Thymus (tissue), 11 donors: Measurements from ENCODE around the gene LRRC10B. TPM values are rescaled to one million over a fixed set of nuclear protein-coding genes. Genes with fewer than 3 reads are reported as not detected.

Source experiments
- DNase-seq, 9 donors: peaks; one replicate each; pipeline ENCODE4 v3.0.0-alpha.2; 2013; ENCODE audit warnings: low spot score in 9 of 9, low read depth in 6 of 9, missing footprints in 1 of 9
- H3K27ac ChIP-seq, 2 donors: one replicate each; pipeline ENCODE4 v1.5.1; 2013; ENCODE audit warnings: control low read depth in 1 of 2, low read depth in 1 of 2, low read length in 1 of 2, mild to moderate bottlenecking in 1 of 2, moderate library complexity in 1 of 2
- H3K27me3 ChIP-seq, 2 donors: one replicate each; pipeline ENCODE4 v1.5.1; 2013; ENCODE audit warnings: low read length in 1 of 2; ENCODE audit not compliant: control insufficient read depth in 2 of 2, insufficient read depth in 1 of 2
- H3K36me3 ChIP-seq, 2 donors: one replicate each; pipeline ENCODE4 v1.5.1; 2013; ENCODE audit warnings: low read length in 1 of 2, mild to moderate bottlenecking in 1 of 2, moderate library complexity in 1 of 2; ENCODE audit not compliant: control insufficient read depth in 2 of 2, insufficient read depth in 2 of 2
- H3K4me1 ChIP-seq, 2 donors: one replicate each; pipeline ENCODE4 v1.5.1; 2013; ENCODE audit warnings: low read length in 2 of 2; ENCODE audit not compliant: control insufficient read depth in 2 of 2, insufficient read depth in 2 of 2
- H3K4me3 ChIP-seq, 2 donors: one replicate each; pipeline ENCODE4 v1.5.1; 2013; ENCODE audit warnings: low read length in 2 of 2, control low read depth in 1 of 2, mild to moderate bottlenecking in 1 of 2
- H3K9me3 ChIP-seq, 2 donors: one replicate each; pipeline ENCODE4 v1.5.1; 2013; ENCODE audit warnings: low read length in 1 of 2, mild to moderate bottlenecking in 1 of 2; ENCODE audit not compliant: control insufficient read depth in 2 of 2, insufficient read depth in 1 of 2
- WGBS: extraction: QIAGEN DNeasy Blood & Tissue Kit; methylation state at CpG from one replicate; pipeline ENCODE4 v1.1.7; 2013; 5-methylcytosine and 5-hydroxymethylcytosine counted together
- polyA plus RNA-seq: library from polyadenylated mRNA; stranded (reverse); fragments of 200-250 nt; gene quantifications from one replicate; pipeline ENCODE4 v1.2.3, GENCODE V29; 2013
- total RNA-seq: library from RNA; stranded (reverse); fragments of 120-200 nt; gene quantifications from one replicate; pipeline ENCODE4 v1.2.4, GENCODE V29; 2013
- donor health status: healthy.

The LRRC10B gene
- total and polyA plus RNA-seq, 2 donors = 2.7 to 4.1 TPM

GRCh38 chr11:61522881-61523280 is 14.3 kb downstream of the LRRC10B start:
- Histone ChIP-seq H3K27ac (no peak overlapping the region), H3K9me3 (no peaks in the 10 kb centered on the region), H3K4me1 (no peaks in the 10 kb centered on the region), H3K4me3 (no peak overlapping the region), H3K36me3 (no peaks in the 10 kb centered on the region), H3K27me3 (peaks cover 0 to 30% of the 10 kb centered on the region in 2 donors)
- no peak for DNase-seq
- WGBS = 94% methylated on average over 15 of the region's 15 CpGs

- Histone ChIP-seq H3K36me3 (no peaks in the 10 kb centered on the region), H3K4me3 (no peak overlapping the region), H3K27ac (no peak overlapping the region), H3K27me3 (peaks cover 0 to 22% of the 10 kb centered on the region in 2 donors), H3K9me3 (no peaks in the 10 kb centered on the region), H3K4me1 (no peaks in the 10 kb centered on the region)
- no peak for DNase-seq
- 91% methylated on average over 12 of the region's 12 CpGs for WGBS
These were observed 15.9 kb downstream of the LRRC10B start for GRCh38 chr11:61524446-61524845.

- Histone ChIP-seq H3K4me1 (no peaks in the 10 kb centered on the region), H3K9me3 (no peaks in the 10 kb centered on the region), H3K27ac (no peak overlapping the region), H3K27me3 (peaks cover 0 to 27% of the 10 kb centered on the region in 2 donors), H3K4me3 (no peak overlapping the region), H3K36me3 (no peaks in the 10 kb centered on the region)
- 93% methylated on average over 19 of the region's 19 CpGs for WGBS
- no peak for DNase-seq
These were observed 16.5 kb downstream of the LRRC10B start for GRCh38 chr11:61524963-61525587.

- Histone ChIP-seq H3K4me1 (no peaks in the 10 kb centered on the region), H3K27me3 (peaks cover 0 to 31% of the 10 kb centered on the region in 2 donors), H3K9me3 (no peaks in the 10 kb centered on the region), H3K36me3 (no peaks in the 10 kb centered on the region), H3K4me3 (no peak overlapping the region), H3K27ac (no peak overlapping the region)
- WGBS = 96% methylated on average over 1 of the region's 1 CpG
- no peak for DNase-seq
These were observed 17.7 kb downstream of the LRRC10B start for GRCh38 chr11:61526229-61526628.

- no peak for DNase-seq
- no peak overlapping the region for H3K4me3 ChIP-seq
- 87% methylated on average over 20 of the region's 20 CpGs for WGBS
- peaks cover 0 to 31% of the 10 kb centered on the region in 2 donors for H3K27me3 ChIP-seq
- H3K9me3 ChIP-seq = no peaks in the 10 kb centered on the region
- no peaks in the 10 kb centered on the region for H3K36me3 ChIP-seq
- H3K4me1 ChIP-seq = no peaks in the 10 kb centered on the region
- H3K27ac ChIP-seq = no peak overlapping the region
These were observed 18.6 kb downstream of the LRRC10B start for GRCh38 chr11:61526956-61527731.

GRCh38 chr11:61528114-61528513 is 19.6 kb downstream of the LRRC10B start:
- H3K4me1 ChIP-seq = no peaks in the 10 kb centered on the region
- H3K4me3 ChIP-seq = no peak overlapping the region
- H3K9me3 ChIP-seq = no peaks in the 10 kb centered on the region
- WGBS = 65% methylated on average over 14 of the region's 14 CpGs
- H3K27me3 ChIP-seq = peaks cover 0 to 31% of the 10 kb centered on the region in 2 donors
- H3K36me3 ChIP-seq = no peaks in the 10 kb centered on the region
- no peak for DNase-seq
- H3K27ac ChIP-seq = no peak overlapping the region

GRCh38 chr11:61529537-61530225 is 21.1 kb downstream of the LRRC10B start:
- DNase-seq = no peak

GRCh38 chr11:61531044-61531443 is 22.5 kb downstream of the LRRC10B start:
- no peak overlapping the region for H3K4me3 ChIP-seq
- no peaks in the 10 kb centered on the region for H3K4me1 ChIP-seq
- H3K27me3 ChIP-seq = peaks cover 0 to 23% of the 10 kb centered on the region in 2 donors
- H3K27ac ChIP-seq = no peak overlapping the region
- no peaks in the 10 kb centered on the region for H3K9me3 ChIP-seq
- H3K36me3 ChIP-seq = no peaks in the 10 kb centered on the region
- DNase-seq = no peak
- 63% methylated on average over 3 of the region's 3 CpGs for WGBS

More at GRCh38 chr11:61529537-61530225, 21.1 kb downstream of the LRRC10B start:
- Histone ChIP-seq H3K27me3 (peaks cover 0 to 28% of the 10 kb centered on the region in 2 donors), H3K4me3 (no peak overlapping the region), H3K9me3 (no peaks in the 10 kb centered on the region), H3K27ac (no peak overlapping the region), H3K36me3 (no peaks in the 10 kb centered on the region), H3K4me1 (no peaks in the 10 kb centered on the region)
- 91% methylated on average over 21 of the region's 21 CpGs for WGBS
